ENCODE data around the gene RIPOR2. TPM values are rescaled to one million over a fixed set of nuclear protein-coding genes. Genes with fewer than 3 reads are reported as not detected.
A peak's percentile ranks its signal among the peaks of the same experiment; 100 is the strongest.

Gene RIPOR2
- total RNA-seq, 1 experiment from 2014 or later, result 0.20 TPM

GRCh38 chr6:24876499-24877465 lies 59.0 kb downstream of the RIPOR2 start:
- no peak for DNase-seq (ENCODE audit: low spot score)

- DNase-seq (ENCODE audit: low spot score), result no peak
These were observed 60.2 kb downstream of the RIPOR2 start for GRCh38 chr6:24875534-24875901.

GRCh38 chr6:24874776-24875533 lies 60.8 kb downstream of the RIPOR2 start:
- DNase-seq (ENCODE audit: low spot score), result no peak

GRCh38 chr6:24874128-24874527 lies 61.6 kb downstream of the RIPOR2 start:
- DNase-seq (ENCODE audit: low spot score), result no peak

- no peak for DNase-seq (ENCODE audit: low spot score)
These were observed 63.0 kb downstream of the RIPOR2 start for GRCh38 chr6:24872779-24873178.

GRCh38 chr6:24868765-24869164 lies 67.0 kb downstream of the RIPOR2 start:
- no peak for DNase-seq (ENCODE audit: low spot score)

GRCh38 chr6:24867104-24867703 lies 68.6 kb downstream of the RIPOR2 start:
- DNase-seq (ENCODE audit: low spot score), result no peak

- no peak for DNase-seq (ENCODE audit: low spot score)
These were observed 70.6 kb downstream of the RIPOR2 start for GRCh38 chr6:24865161-24865560.

GRCh38 chr6:24864343-24864742 lies 71.4 kb downstream of the RIPOR2 start:
- no peak for DNase-seq (ENCODE audit: low spot score)

GRCh38 chr6:24861934-24862333 lies 73.8 kb downstream of the RIPOR2 start:
- DNase-seq (ENCODE audit: low spot score), result no peak

- DNase-seq (ENCODE audit: low spot score), result no peak
These were observed 76.1 kb downstream of the RIPOR2 start for GRCh38 chr6:24859608-24860200.

- no peak for DNase-seq (ENCODE audit: low spot score)
These were observed 76.6 kb downstream of the RIPOR2 start for GRCh38 chr6:24859132-24859531.

- no peak for DNase-seq (ENCODE audit: low spot score)
These were observed 77.5 kb downstream of the RIPOR2 start for GRCh38 chr6:24858177-24858653.

- DNase-seq (ENCODE audit: low spot score), result no peak
These were observed 78.7 kb downstream of the RIPOR2 start for GRCh38 chr6:24856901-24857670.

GRCh38 chr6:24856246-24856599 lies 79.5 kb downstream of the RIPOR2 start:
- no peak for DNase-seq (ENCODE audit: low spot score)

- DNase-seq (ENCODE audit: low spot score), result peak; percentile 72
These were observed 80.1 kb downstream of the RIPOR2 start for GRCh38 chr6:24855395-24856245.

- DNase-seq (ENCODE audit: low spot score), result no peak
These were observed 81.6 kb downstream of the RIPOR2 start for GRCh38 chr6:24854077-24854666.

- DNase-seq (ENCODE audit: low spot score), result no peak
These were observed 84.7 kb downstream of the RIPOR2 start for GRCh38 chr6:24851086-24851485.

- DNase-seq (ENCODE audit: low spot score), result no peak
These were observed 86.0 kb downstream of the RIPOR2 start for GRCh38 chr6:24849713-24850112.

GRCh38 chr6:24848461-24848860 lies 87.3 kb downstream of the RIPOR2 start:
- no peak for DNase-seq (ENCODE audit: low spot score)
